GM21786 (cell line): ENCODE results near the gene LRBA.
A peak's percentile ranks its signal among the peaks of the same experiment; 100 is the strongest.
"Not testable (repeated sequence)": the region's sequence is repeated elsewhere in the genome, so short reads cannot be mapped to it uniquely, and the experiment has no call there.

Experiments
- ATAC-seq: cut with Tn5 transposase; IDR thresholded peaks from one replicate; pipeline ENCODE4 v1.9.1; 2021; ENCODE audit not compliant: unreplicated experiment

Gene LRBA

DNA sequence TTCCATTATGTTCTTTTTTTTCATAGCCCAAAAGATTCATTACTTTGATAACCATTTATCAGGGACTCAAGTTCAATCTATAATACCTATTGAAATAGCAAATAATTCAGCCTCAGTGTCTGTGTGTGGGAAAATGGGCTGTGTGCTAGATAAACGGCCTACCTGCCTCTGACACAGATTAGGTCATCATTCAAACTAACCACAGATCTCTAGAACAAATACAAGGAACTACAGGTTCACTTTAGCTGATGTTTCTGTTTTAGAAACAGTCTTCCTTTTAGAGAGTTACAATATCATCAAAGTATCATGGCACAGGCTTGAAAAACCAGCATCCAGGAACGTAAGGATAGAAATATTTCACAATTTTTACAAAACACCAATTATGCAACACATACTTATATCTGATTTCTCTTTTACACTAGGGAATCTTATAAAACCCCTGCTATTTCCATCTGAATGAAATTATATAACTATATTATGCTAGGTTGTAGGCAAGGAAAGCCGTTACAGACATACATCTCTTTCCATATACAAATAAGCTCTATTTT lies 489.7 kb downstream of the LRBA start:
- ATAC-seq: no peak

DNA sequence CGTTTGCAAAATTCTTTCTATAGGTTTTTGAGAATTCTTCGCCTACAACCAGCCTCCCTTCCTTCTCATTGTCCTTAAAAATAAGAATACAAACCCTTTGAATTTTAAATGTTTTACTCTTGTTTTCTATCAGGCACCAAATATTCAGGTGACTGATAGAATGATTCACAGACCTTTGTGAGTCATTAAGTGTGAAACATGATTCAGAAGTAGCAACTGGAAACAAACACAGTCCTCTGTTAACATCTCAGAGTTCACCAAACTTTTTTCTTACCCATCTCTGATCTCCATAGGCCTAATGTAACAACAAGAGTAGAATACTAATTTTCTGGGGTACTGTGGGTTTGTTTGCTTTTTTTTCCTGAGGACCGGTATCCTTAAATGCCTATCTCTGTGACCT lies 496.5 kb downstream of the LRBA start:
- peak; percentile 52 for ATAC-seq

DNA sequence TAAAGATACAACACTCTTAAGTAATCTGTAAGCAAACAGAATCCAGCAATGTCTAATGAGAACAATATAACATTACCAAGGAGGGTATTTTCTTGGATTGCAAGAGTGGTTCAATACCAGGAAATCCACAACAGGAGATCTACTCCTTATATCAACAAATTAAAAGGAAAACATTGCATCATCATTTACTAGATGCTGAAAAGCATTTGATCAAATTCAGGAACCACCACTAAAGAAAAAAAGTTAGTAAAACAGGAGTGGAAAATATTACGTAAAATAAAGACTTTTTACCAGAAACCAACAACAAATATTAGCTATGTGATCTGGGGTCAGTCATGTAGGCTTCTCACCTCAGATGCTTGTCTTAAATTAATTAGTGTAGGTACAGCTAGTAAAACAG lies 499.9 kb downstream of the LRBA start:
- ATAC-seq: no peak

DNA sequence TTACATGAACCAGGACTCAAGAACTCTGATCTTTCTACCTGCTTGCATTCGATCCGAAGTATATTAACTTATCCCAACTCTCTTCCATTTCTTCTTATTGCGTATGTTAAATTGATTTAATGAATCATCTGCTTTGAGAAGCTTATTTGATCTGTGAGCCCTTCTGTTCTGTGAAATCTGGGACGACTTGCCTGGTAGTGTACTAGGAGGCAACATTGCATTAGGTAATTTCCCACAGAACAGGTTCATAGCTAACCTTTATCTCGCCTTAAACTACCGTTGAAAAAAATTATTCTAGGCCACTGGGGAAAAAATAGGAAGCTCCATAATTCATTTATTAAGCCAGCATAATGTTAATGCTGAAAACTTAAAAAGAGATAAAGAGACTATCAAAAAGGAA lies 500.4 kb downstream of the LRBA start:
- no peak for ATAC-seq

DNA sequence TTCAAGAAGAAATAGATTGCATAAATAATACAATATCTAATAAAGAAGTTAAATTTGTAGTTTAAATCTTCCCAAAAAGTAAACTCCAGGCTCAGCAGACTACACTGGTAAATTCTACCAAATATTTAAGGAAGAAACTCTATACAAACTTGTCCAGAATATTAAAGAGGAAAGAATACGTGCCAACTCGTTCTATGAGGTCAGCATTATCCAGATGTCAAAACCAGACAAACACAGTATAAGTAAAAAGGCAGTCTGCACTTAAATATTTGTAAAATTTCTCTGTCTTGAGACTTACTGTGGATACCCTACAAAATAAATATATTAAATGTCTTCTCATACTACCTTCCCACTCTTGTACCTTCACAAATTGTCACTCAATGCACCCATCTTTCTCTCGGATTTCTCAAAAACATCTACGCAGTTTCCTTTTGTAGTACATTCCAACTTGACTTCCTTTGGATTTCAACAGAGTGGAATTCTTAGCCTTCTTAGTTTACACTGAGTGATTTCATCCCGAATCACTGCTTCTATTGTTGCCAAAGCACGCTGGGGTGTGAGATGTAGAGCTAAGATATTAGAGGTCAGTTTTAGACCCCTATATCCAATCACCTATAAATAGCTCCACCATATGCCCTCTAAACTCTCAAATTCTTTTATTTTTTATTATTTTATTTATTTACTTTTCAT lies 504.8 kb downstream of the LRBA start:
- no peak for ATAC-seq

DNA sequence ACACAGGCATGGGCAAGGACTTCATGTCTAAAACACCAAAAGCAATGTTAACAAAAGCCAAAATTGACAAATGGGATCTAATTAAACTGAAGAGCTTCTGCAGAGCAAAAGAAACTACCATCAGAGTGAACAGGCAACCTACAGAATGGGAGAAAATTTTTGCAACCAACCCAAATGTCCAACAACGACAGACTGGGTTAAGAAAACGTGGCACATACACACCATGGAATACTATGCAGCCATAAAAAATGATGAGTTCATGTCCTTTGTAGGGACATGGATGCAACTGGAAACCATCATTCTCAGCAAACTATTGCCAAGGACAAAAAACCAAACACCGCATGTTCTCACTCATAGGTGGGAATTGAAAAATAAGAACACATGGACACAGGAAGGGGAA lies 507.4 kb downstream of the LRBA start:
- not testable (repeated sequence) for ATAC-seq

DNA sequence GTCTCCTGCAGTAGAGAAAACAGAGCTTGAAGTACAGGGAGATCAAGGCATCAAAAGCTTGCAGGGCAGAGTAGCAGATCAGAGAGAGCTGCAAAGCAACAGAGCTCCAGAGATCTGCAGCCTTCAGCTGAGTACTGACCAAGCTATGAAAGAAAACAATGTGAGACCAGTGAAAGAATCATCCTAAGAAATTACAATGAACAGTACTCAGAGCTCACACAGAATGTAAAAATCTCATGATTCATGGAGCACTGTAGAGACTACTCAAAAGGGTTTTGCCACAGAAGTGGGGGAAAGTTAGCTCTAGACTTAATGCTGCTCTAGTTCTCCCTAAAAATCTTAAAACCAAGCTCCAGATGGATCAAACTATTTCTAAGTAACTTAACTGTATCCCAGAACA lies 513.1 kb downstream of the LRBA start:
- no peak for ATAC-seq

DNA sequence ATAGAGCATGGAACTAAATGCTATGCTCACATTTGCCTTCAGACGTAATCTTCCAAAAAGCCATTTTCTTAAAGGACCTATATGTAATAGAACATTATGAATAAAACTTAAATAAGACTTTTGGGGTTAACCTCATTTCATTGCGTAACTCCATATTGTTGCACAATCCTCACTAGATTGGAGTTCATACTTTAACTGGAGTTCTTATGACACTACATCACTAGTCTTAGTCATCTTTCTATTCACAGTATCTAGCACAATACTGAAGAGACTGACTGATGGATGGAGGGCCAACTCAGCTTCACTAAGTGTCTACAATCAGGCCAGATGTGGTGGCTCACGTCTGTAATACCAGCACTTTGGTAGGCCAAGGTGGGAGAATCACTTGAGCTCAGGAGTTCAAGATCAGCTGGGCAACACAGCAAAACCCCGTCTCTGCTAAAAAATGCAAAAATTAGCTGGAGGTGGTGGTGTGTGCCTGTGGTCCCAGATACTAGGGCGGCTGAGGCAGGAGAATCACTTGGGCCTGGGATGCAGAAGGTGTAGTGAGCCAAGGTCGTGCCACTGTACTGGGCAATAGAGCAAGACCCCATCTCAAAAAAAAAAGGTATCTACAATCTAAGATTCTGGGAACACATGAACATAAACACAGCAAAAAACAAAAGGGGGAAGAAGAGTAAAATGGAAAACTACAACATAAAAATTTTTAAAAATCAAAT lies 513.9 kb downstream of the LRBA start:
- no peak for ATAC-seq

DNA sequence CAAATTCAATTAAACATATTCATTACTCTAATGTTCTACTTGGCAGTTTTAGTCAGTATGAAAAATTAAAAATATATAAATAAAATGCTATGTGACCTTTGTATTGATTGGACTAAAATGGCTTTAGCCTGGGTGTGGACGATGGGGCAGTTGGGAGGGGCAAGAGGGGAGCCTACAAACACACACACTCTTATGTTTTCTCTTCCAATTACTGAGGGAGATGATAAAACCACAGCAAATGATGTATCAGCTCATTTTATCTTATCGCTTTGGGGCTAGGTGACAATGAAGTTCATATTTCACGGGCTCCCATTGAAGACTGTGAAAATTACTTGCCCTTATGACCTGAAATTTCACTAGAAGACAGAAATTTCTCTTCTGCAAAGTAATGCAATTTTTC lies 517.5 kb downstream of the LRBA start:
- no peak for ATAC-seq

DNA sequence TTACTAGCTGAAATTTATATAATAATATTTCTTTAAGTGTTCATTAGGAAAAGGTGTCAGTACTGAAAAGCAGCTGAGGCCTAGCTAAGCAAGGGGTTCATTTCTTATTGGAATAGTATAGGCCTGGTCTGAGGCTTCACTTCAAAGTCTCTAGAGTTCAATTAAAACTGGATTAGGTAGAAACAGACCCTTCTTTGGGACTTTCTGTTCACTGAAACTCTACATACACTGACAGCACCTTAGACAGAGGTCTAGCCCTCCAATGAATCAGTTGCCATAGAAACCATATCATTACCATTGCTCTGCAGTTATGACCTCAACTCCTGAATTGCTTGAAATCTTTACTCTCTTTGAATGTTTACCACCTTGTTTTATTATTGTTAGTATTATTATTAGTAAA lies 519.5 kb downstream of the LRBA start:
- ATAC-seq: no peak

DNA sequence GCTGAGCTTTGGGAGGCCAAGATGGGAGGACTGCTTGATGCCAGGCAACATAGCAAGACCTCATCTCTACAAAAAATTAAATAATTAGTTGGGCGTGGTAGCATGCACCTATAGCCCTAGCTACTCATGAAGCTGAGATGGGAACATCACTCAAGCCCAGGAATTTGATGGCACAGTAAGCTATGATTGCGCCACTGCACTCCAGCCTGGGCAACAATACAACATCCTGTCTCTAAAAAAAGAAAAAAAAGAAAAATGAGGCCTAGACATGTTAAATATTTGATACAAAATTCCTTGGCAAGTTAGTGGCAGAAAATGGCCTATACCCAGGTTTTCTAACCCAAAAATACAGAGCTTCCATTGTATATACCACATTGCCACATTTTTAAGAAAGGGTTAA lies 521.2 kb downstream of the LRBA start:
- ATAC-seq: no peak

DNA sequence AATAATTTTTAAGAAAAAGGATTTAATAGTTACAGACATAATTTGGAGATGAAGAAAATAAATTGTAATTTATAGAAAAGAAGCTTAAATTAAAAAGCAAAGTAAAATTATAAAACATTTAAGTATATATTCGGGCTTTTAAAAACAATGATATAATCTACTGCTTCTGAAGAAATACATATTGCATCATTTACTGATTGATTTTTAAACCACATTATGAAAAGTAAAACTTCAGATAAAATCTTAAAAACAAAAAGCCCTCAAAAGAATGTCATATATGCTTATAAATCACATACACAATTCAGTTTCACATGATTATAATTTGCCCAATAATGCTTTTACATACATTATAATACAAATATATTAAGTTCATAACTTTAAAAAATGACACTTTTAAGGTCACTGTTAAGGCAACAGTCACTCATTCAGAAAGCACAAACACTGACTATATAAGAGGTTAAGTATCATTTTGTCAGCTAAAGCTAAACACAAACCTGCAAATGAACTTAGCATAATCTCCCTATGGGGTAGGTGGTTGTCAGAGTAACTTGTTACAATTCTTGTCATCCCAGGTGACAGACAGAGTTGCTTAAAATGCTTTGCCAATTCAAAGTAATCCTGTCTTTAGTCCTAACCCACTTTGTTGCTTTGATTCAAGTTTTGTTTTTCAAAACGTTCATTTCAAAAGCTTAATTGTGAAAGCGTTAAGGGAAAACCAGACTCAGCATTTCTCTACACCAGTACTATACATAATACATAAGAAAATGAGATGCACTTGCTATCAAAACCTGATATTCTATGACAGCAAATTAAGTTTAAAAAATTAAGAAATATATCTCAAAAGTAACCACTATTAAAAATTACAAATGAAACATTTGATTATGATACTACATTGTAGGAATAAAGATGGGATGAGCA lies 523.7 kb downstream of the LRBA start:
- no peak for ATAC-seq

DNA sequence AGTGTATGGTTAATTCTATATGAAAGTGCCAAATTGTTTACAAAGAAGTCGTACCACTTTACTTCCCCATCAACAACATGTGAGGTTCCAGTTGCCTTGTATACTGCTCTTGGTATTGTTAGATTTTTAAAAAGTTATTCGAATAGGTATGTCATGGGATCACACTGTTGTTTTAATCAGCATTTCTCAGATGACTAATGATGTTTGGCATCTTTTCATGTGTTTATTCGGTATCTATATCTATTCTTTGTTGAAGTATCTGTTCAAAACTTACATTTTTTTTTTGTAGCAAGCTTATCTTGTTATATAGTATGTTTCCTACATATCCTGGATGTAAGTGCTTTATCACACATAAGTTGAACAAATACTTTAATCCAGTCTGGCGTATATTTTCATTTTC lies 532.5 kb downstream of the LRBA start:
- no peak for ATAC-seq

DNA sequence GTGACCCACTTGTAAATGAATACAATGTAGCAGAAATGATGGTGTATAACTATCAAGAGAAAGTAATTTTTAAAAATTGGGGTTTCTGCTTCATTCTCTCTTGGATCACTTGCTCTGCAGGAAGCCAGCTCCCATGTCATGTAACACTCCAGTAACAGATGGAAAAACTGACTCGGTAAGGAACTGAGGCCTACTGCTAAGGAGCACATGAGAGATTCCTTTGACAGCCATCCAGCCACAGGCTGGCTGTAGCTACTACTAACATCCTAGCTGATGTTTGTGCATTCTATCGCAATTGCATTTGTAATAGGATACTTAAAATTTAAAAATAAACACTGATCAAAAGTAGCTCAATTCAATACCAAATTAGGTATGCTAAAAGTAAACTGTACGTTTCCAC lies 535.4 kb downstream of the LRBA start:
- no peak for ATAC-seq

DNA sequence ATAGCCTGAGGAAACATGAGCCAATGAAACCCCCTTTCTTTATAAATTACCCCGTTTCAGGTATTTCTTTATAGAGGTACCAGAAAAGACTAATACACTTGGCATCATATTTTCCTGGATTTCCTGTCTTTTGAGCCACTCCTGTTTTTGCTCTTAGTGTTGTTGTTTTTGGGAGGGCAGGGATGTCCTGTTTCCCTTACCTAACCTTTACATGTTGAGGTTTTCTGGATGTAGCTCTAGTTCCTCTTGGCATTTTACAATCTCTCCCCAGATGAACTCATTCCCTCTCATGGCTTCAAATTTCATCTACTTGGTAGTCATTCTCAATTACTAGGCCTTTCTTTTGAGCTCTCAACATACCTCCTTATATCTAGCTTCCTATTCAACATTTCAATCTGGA lies 537.2 kb downstream of the LRBA start:
- ATAC-seq: no peak

DNA sequence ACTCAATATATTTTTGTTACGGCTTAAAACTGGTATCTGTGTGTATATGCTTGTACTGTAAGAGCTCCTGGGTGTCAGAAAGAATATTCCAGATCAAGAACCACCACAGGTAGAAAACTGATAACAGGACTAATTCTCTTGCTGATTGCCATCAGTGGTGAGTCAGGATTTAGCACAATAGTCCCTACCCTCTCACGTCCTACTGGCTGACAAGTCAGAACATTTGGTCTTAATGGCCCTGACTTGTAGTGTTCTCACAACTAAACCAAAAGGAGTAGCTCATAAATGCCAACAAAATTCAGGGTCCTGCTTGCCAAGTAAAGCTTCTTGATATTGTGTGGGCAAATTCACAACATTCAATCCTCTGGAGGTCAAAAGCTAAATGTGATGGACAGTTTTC lies 538.3 kb downstream of the LRBA start:
- no peak for ATAC-seq

DNA sequence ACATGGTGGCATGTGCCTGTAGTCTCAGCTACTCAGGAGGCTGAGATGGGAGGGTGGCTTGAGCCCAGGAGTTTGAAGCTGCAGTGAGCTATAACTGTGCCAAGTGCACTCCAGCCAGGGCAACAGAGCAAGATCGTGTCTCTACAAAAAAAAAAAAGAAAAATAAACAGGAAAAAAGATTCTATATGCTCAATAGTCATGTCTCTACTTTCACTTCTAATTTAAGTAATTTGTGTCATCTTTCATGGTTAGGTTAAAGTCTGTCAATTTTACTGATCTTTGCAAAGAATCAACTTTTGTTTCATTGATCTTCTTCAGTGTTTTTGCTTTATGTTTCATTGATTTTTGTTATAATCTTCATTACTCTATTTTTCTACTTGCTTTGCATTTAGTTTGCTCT lies 539.3 kb downstream of the LRBA start:
- no peak for ATAC-seq

DNA sequence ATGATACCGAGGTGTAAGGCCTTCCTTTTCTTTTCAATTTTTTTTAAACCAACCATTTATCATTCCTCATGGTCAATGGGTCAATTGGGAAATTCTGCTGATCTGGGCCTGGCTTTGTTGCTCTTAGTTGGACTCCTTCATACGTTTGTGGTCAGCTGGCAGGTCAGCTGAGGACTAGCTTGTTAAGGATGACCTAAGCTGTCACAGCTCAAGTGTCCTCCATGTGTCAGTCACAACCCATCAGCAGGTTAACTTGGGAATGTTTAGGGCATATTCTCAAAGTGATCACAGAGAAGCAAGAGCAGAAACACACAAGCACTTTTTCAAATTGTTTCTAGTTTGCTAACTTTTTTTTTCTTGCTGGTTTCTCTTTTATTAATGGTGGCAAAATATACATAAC lies 550.6 kb downstream of the LRBA start:
- no peak for ATAC-seq

DNA sequence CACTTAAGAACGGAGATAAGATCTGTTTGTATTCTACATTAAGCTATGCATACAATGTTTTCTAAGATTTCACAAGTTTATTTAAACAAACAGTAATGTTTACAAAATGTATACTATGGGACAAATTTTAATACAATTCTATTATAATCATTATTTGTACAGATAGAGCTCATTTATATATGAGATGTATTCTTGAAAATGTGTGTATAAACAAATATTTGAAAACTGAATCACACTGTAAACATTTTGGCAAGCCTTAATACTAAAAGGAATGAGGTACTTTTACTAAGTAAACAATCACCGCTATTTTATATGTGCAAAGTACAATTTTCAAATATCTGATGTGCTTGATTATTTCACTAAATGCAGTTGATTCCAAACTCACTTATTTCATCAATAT lies 552.3 kb downstream of the LRBA start:
- ATAC-seq: no peak

DNA sequence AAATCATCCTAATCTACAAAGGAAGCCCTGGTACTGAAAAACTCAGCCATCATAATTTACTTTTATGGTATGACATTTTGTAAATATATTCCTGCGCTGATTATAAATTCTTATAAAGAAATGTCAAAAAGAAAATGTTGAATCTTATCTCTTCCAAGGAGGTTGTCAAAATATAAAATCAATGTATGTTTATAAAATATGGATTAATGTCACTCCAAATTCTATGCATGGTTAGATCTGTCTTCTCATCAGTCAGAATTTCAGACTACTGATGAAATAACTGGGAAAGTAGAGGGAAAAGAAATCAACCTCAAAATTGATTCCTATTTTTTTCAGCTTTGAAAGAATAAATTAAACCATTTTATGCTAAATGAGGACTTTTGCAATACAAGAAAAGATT lies 553.1 kb downstream of the LRBA start:
- no peak for ATAC-seq

DNA sequence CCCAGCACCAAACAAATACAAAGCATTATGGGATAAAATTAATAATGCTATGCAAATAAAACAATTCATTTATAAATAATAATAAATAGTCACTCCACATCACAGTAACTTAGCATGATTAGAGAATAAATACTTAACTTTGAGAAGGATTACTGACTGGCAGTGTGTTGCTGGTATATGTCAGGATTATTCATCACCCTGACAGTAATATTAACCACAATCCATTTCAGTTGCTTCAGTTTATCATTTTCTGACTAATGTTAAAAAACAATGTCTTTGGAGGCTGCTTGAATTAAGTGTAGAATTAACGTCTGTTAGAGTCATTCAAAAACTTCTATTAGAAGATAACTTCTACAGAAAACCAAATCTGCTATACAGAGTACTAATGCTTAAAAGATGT lies 557.3 kb downstream of the LRBA start:
- ATAC-seq: no peak

DNA sequence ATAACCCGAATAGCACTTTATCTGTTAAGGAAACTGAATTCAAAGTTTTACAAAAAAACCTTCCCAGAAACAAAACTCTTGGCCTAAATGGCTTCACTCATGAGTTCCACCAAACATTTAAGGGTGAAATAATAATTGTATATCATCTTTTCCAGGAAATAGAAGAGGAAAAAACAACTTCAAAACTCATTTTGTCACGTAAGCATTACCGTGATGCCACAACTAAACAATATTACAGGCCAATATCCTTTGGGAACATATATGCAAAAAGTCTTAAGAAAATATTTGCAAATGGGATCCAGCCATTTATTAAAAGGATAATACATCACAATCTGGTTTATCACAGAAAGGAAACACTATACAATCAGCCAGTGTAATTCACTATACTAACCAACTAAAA lies 563.2 kb downstream of the LRBA start:
- ATAC-seq: no peak
